Stimulated activated naive CD4-positive, alpha-beta T cell (primary cell): ENCODE data around the gene KCND3.
"Not testable (repeated sequence)": the region's sequence is repeated elsewhere in the genome, so short reads cannot be mapped to it uniquely, and the experiment has no call there.

Source experiments
- DNase-seq, 6 experiments: peaks; one replicate each; lab custom pipeline; 2025; lab: John Stamatoyannopoulos, UW

The KCND3 gene

DNA sequence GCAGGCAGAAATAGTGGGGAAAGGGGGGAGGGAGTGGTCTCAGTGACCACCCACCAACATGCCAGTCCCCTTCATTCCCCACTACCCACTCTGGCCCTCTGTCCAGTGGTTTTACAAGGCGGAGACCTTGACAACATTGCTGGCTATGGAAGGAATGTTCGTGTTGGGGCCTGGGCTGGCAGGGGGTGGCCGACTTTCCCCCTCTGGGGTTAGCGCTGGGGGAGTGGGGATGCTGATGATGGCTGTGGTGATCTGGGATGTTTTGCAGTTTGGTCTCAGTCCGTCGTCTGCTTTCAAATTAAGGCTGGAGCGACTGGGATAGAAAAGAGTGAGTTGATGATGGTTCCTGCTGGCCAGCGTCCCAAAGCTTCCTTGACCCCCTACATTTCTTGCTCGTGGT, 213.5 kb downstream of the KCND3 start:
- DNase-seq, result no peak

DNA sequence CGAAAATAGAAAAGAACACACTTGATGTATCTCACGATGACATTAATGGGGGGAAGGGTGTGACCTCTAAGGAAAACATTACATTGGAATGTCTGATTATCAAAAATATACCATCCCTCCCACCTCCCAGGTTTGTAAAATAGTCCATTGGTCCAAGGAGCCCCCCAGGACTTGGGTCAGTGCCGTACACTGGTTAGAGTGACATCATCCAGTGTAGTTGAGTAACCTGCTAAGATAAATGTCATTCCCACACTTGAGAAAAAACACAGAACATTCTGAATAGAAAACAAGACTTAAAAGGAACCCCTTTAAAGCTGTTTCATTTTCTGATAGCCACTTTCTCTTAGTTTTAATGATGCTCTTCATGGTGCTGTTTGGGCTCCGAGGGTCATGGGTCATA, 218.6 kb downstream of the KCND3 start:
- DNase-seq, result no peak

DNA sequence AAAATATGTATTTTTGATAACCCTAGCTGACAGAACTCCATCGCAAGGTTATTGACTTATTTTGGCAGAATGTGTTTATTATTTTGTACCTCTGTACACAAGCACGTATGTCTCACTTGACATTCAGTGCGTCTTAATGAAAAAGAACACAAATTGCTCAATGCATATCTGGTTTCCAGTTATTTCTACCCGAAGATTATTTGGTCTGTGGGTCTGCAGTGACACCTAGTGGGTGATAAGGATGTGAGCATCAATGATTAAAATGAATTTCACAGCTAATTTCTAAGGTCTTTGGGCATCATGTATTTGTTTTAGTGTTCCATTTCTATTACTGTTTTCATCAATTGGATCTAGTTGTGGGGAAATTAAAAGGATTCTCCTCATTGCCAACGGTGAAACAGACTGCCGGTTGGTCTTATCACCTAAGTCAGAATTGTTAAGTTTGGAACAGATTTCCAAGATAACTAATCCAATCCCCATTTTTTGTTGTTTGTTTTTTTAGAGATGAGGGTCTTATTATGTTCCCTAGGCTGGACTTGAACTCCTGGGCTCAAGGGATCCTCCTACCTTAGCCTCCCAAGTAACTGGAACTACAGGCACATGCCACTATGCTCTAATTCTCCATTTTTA, 219.8 kb downstream of the KCND3 start:
- peak in 5 of 6 experiments; percentile 27 to 73 (median 45) for DNase-seq

DNA sequence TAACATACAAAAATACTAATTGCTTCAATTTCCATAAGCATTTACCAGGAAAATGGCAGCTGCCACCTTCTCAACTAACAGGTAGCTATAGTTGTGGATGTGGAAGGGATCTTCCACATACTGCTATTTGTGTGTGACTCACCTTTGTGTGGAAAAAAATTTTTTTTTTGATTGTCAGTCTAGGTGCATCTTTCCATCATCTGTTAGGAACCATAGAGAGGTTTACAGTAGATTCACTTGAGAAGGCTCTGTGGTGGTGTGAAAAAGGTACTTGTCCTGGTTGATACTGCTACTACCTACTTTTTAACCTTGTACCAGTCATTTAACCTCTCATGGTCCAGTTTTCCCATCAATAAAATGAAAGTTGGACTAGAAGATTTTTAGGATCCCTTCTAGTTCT, 220.8 kb downstream of the KCND3 start:
- DNase-seq, result no peak

DNA sequence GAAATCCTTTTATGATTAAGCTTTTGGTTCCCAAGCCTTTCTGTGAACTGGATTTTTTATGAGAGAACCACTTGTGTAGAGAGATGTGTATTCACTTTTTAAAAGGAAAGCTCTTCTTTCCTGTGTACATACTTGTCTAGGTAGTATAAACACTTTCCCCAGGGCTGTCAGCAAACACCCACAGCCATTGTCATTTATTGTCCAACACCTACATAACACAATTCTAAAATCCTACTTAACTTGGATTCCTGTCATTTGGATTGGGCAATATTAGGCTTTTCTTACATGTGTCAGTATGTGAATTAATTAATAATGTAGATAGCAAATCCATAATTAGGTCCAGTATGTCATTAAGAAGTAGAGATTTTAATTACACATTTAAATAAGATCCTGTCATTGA, 221.4 kb downstream of the KCND3 start:
- no peak for DNase-seq

DNA sequence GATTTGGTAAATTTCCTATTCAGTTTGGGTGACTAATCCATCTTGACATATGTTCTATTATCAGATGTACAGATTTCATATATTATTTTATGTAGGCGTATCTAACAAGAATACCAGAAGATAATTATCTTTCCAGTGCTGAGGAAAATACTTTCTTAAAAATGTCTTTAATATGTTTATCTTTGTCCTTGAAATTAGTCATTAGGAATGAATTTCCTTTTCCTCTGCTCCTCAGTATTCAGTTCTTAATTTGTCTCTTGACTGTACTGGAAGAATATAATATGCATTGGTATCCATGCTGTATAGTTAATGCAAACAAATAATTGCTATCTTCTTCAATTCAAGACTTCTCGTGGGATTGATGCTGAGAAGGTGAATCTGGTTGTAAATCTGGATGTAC, 227.1 kb downstream of the KCND3 start:
- DNase-seq, result no peak

DNA sequence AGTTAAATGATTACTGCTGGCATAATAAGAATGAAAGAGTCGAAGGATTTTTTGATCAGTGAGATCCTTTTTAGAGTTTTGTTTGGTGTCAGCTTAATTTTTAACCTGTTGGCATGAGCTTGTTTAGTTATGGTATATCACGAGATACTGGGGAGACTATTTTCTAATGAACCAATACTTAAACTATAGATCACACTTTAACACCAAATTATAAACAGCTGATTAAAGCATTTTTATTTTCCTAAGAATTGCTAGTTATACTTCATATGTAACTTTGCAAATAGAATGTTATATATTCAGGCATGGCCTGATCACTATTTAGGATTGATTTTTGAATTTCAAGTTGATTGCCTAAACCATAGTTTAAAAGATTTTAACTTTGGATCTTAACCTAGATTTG, 227.8 kb downstream of the KCND3 start:
- no peak for DNase-seq

DNA sequence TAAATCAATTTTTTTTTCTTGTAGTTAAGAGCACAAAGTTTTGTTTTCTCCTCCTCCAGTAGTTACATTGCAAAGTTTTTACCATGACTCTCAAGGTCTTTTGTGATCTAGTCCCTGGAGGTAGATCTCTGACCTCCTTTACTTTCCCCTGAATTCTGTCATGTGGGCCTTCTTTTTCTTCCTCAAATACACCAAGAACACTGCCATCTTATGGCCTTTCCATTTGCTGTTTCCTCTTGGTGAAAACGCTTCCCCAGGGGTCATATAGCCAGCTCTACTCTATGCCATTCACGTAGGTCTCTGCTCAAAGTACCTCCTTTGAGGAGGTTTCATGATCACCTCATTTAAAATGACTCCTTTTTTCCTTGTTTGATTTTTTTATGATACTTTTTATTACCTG, 231.1 kb downstream of the KCND3 start:
- no peak for DNase-seq

DNA sequence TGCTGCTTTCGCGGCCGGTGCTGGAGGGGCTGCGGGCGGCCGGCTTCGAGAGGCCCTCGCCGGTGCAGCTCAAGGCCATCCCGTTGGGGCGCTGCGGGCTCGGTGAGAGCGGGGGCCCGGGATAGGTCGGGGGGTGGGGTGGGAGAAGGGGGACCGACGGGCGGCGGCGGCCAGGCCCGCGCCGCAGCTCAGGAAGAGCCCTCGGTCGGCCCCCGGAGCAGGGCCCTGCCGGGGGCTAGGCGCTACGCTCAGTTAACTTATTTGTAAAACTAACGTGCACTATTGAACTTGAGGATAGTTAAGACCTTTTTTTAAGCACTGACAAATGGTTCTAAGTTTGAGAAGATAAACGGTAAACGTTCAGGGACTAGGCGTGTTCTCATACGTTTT, 233.3 kb downstream of the KCND3 start:
- DNase-seq, result no peak

DNA sequence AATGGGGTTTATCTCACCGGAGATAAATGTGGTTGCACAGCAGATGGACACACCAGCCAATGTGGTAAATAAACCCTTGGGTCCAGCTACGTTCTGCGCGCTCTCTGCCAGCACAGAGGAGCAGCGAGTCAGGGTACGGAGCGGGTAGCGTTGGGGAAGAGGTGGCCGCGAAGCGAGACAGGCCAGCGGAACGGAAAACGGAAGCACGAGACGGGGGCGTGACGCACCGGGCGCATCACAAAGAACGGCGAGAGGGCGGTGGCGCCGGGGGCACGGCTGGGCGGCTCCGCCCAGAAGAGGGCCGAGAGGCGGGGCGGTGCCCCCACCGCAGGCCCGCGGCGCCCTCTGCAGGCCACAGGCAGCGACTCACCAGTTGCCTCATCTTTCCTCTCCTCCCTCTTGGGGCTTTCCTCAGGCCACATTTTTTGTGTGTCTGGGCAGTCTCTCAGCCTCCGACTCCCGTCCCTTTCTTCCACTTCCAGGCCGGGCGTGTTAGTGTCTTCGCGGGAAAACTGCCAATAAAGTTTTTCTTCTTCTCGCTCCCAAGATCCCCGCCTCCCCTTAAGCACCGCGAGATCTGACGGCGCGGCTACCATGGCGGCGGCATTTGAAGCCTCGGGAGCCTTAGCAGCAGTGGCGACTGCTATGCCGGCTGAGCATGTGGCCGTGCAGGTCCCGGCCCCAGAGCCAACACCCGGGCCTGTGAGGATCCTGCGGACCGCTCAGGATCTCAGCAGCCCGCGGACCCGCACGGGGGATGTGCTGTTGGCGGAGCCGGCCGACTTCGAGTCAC, 233.9 kb downstream of the KCND3 start, which contains the start of gene DDX20:
DDX20 (plus strand) TSS at position 571 of the 793 bp plus-strand sequence; CDS start at position 595, 24 bp downstream.
- DNase-seq, result peak; percentile 89 to 98 (median 96)

DNA sequence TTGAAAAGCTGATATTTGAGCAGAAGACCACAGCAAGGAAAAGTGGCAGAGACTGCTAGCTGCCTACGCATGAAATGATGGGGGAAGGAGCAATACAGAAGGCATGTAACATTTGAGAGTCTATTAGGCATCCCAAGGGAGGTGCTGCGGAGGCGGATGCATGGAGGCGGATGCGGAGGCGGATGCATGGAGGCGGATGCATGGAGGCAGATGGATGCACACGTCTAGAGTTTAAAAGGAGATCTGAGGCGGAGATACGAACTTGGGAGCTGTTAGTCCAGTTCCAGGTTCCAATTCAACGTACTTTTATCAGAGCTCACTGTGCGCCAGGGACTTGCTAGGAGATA, 234.5 kb downstream of the KCND3 start:
- DNase-seq, result peak in 1 of 6 experiments; percentile 41

DNA sequence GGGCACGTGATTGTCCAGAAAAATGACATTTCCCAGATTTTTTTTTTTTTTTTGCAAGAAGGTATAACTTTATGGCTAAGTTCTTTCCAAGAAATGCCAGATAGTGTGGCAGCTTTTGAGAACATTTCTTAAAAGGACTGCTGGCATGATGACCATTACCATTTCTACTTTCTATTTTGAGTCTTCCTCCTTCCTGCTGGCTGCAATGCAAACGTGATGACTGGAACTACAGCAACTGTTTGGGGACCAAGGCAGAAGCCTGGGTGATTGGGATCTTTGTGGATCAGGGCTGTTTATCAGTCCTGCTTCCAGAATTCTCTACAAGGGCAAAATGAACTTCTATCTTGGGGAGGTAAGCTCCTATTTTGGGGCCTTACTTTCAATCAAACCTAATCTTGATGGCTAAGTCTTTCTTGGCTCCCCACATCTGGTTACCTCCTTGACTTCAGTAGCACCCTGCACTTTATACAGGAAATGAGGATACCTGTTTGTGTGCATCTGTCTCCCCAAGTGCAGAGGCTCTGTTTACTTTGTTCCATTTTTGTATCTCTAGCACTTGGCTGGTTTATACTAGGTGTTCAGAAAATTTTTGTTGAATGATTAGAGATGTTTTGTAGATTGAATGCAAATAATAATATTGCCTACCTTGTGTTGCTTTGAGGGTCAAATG, 237.4 kb downstream of the KCND3 start:
- no peak for DNase-seq

DNA sequence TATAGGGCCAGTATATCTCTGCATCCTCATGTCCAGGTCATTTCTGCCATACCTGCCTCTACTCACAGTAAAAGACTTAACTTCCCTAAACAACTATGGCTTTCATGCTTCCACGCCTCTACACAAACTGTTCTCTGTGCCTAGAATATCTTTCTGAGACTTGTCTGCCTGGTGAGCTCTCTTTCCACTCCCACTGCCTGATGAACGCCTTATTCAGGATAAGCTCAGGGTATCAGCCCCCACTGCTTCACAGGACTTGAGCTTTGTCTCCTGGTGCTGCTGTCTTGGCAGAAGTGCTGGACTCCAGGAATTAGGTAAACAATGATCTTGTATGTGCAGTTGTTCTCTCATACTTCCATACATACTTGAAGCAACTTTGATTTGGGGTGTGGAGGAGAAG, 238.6 kb downstream of the KCND3 start:
- no peak for DNase-seq

DNA sequence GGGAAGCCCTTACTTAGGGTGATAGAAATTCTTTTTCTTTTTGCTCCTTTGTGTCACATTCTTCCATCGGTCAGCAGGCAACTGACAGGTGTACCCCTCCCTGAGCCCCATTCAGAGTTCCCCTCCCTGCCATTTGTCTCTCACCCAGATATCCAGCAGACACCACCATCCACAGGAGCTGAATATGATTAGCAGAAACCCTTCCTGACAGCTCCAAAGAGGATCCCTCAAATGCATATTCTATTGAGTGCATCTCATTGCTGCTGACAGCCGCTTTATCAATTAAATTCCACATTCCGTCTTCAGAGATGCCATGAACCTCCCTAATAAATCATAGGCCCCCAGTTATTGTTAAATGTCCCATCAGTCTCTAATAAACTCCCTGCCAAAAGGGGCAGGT, 239.8 kb downstream of the KCND3 start:
- no peak for DNase-seq

DNA sequence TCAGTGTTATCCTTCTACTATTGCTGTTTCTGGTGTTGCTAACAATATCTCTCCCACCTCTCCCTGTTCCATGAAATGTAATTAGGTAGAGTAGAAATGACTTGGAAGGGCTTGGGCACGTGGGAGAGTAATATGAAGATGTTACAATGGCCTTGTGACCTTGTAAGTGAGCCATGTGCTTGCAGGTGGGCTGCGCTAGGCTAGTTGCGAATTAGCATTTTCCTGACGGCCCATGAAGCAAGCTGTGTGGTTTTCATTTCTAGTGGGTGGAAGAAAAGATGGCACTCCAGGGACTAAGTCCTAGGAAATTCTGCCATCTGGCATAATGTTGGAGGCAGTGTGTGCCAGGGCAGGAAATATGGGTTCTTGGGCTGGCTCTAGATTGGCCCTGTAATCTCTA, 241.5 kb downstream of the KCND3 start:
- DNase-seq, result no peak

DNA sequence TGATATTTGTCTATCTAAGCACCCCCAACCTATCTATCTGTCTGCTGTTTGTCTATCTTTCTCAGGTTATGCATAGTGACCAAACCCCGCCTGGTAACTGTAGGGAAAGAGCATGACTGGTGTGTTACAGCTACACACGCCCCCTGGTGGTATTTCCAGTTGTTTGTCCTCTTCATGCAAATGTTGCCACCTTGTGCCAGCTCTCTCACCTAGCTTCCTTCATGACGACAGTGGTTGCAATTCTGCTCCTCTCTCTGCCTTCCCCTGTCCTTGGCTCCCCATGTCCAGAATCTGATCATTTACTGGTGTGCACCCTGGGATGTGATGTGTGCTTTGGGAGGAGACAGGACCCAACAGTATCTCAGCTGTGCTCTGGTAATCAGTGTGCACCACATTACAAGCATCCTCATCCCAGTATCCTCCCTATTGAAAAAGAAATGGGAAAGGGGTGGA, 242.2 kb downstream of the KCND3 start:
- peak in 4 of 6 experiments; percentile 21 to 34 (median 26) for DNase-seq

DNA sequence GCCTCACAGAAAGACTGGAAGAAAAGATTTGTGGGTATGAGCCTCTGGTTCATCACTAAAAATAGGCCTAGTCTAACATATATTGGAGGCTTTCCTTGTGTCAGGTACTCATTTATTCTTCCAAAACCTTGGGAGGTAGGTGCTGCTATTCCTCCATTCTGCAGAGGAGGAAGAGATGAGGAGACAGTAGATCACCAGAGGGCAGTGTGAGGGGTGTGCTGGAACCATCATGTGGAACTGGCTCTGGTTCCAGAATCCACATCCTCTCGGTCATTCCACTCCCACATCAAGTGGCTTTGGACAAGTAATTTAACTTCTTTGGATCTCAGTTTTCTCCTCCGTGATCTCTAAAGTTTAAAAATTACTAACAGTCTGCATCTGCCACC, 242.9 kb downstream of the KCND3 start:
- DNase-seq, result no peak

DNA sequence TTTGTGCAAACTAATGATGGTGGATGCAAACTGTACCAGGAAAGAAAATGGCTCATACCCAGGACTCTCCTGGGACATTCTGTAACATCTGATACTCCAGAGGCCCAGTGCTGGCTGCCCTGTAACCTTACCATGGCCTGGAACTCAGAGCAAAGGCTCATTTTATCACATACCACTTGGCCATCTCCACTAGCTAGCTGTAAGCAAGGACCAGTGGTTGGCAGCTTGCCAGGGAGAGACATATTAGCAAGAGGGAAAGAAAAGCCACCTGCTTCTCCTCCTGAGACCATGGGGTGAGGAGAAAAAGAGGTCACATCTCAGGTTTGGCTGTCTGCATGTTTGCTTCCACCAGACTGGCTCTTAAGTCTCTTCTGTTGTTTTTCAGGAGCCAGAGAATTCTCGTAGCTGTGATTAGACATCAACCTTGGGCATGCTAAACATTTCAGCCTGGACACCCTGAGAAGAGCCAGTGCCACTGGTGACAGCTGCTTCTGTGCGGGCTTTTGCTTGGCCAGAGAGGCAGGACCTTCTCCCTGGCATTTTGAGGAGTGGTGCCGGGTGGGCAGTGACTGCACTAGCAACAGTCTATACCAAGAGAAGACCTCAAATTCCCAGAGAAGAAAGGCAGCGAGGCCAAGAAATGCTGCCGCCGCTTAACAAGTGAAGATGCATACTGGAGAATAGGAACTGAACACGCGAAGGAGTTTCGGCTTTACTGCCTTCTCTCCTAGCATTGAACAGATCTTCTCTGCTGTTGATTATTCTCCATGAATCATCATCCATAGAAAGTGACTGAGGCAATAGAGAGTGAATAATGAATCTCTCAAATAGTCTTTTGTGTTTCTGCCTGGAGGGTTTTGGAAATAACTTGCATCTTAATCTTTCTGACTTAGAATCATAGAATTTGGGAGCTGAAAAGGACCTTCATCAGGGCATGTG, 243.5 kb downstream of the KCND3 start:
- no peak for DNase-seq

DNA sequence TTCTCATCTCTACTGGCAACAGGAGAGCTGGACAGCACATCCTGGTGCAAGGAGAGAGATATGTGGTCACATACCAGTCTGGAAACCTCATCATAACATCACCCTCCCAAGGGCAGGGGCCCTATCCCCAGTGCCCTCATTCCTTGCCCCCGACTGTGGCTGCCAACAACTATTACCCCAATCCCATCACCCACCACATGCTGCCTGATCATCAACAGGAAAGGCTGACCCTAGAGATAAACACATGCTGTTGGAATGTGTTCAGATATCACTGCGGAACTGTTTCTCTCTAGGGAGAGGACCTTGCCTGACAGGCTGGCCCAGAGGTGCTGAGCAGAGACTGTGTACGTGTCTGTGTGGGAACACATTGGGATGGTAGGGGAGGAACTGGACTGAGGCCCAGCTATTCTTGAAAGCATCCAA, 245.8 kb downstream of the KCND3 start:
- DNase-seq, result no peak

DNA sequence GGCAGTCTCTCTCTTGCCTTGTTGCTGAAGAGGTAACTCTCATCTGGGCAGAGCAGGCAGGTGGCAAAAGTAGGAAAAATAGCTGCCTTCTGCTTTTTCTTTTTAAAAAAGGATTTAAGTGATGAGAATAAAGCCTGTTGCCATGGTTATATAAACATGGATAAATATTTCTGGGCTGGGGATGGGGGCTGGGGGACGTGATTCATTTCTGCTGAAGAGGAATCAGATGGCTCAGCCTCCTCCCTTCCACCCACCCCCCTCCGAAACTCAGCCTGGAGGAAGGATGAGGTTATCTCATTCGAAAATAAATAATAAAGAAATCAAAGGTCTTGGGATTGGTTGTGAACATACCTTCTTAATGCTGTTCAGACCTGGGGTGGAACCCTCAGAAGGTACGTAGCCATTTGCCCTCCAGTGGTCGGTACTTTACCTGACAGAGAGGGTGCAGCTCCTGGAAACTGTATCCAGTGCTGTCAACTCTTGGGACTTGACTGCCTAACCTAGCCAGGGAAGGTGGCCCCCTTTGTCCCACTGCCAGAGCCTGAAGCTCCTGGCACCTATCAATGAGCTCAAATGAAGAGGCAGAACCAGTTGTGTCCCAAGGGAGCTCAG, 246.4 kb downstream of the KCND3 start:
- DNase-seq, result no peak

DNA sequence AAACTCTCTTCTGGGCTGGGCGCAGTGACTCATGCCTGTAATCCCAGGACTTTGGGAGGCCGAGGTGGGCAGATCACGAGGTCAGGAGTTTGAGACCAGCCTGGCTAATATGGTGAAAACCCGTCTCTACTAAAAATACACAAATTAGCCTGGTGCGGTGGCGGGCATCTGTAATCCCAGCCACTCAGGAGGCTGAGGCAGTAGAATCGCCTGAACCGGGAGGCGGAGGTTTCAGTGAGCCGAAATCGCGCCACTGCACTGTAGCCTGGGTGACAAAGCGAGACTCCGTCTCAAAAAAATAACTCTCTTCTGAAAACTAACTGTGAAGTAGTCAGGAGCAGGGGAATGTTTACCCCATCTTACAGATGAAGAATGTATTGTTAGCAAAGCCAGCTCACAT, 247.2 kb downstream of the KCND3 start:
- not testable (repeated sequence) for DNase-seq
